ENCODE measurements around the gene MRPS16. TPM values are rescaled to one million over a fixed set of nuclear protein-coding genes. Genes with fewer than 3 reads are reported as not detected.
"Not testable (repeated sequence)": the region's sequence is repeated elsewhere in the genome, so short reads cannot be mapped to it uniquely, and the experiment has no call there.

The MRPS16 gene
- total and polyA plus RNA-seq, 2 donors (not counting 1 experiment from before 2014, with no cell fraction given) = 59.4 to 62.3 TPM

DNA sequence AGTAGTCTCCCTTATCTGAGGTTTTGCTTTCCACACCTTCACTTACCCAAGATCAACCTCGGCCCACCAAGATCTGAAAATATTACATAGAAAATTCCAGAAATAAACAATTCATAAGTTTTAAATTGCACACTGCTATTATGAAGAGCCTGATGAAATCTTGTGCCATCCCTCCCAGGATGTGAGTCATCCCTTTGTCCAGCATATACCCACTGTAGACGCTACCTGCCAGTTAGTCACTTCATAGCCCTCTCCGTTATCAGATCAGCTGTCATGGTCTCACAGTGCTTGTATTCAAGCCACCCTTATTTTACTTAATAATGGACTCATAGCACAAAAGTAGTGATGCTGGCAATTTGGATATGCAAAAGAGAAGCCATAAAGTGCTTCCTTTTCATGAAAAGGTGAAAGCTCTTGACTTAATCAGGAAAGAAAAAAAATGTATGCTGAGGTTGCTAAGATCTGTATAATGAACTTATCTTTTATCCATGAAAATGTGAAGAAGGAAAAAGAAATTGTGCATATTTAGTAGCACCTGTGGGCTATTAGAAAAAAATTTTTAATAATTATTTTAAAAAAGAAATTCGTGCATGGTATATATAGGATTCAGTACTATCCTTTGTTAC, 9.8 kb upstream of the MRPS16 start:
- Histone ChIP-seq H3K27me3 (ENCODE audit: control insufficient read depth, insufficient read depth, low read length) (no peaks in the 10 kb centered on the region), H3K79me2 (ENCODE audit: control insufficient read depth, insufficient read depth, low read length) (no peaks in the 10 kb centered on the region), H3K4me3 (replicated peaks in 1 of 4; ENCODE audit: control extremely low read depth in 1 of 4, insufficient read depth in 1 of 4, low read depth in 3 of 4, low read length in 4 of 4) (no peak overlapping the region), H3K9ac (ENCODE audit: insufficient read depth, low read length) (no peak overlapping the region), H3K4me2 (ENCODE audit: extremely low read depth, insufficient read depth, low read length) (no peak overlapping the region), H3K36me3 (ENCODE audit: control insufficient read depth, insufficient read depth, low read length) (no peaks in the 10 kb centered on the region), H3K4me1 (ENCODE audit: control insufficient read depth, extremely low read depth, insufficient read depth, low read length) (no peaks in the 10 kb centered on the region), H2AFZ (ENCODE audit: low read length) (no peak overlapping the region), H3K9me3 (ENCODE audit: control insufficient read depth, insufficient read depth, low read depth, low read length) (no peaks in the 10 kb centered on the region), H3K27ac (ENCODE audit: insufficient read depth, low read length) (no peak overlapping the region), H4K20me1 (ENCODE audit: control insufficient read depth, extremely low read depth, insufficient read depth, low read length) (no peaks in the 10 kb centered on the region)
- TF ChIP-seq, protein P1, sequence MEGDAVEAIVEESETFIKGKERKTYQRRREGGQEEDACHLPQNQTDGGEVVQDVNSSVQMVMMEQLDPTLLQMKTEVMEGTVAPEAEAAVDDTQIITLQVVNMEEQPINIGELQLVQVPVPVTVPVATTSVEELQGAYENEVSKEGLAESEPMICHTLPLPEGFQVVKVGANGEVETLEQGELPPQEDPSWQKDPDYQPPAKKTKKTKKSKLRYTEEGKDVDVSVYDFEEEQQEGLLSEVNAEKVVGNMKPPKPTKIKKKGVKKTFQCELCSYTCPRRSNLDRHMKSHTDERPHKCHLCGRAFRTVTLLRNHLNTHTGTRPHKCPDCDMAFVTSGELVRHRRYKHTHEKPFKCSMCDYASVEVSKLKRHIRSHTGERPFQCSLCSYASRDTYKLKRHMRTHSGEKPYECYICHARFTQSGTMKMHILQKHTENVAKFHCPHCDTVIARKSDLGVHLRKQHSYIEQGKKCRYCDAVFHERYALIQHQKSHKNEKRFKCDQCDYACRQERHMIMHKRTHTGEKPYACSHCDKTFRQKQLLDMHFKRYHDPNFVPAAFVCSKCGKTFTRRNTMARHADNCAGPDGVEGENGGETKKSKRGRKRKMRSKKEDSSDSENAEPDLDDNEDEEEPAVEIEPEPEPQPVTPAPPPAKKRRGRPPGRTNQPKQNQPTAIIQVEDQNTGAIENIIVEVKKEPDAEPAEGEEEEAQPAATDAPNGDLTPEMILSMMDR (conservative IDR thresholded peaks at IDR 0.05 in 1 of 2, IDR thresholded peaks at IDR 0.05 in 1 of 2; ENCODE audit: low read depth in 1 of 2, low read length in 2 of 2) = no peak
- no peak for TF ChIP-seq EZH2 (IDR thresholded peaks at IDR 0.05; ENCODE audit: low read length, missing control alignments)
- peak; percentile 86 to 91 for DNase-seq (ENCODE audit: low read depth in 2 of 2)

DNA sequence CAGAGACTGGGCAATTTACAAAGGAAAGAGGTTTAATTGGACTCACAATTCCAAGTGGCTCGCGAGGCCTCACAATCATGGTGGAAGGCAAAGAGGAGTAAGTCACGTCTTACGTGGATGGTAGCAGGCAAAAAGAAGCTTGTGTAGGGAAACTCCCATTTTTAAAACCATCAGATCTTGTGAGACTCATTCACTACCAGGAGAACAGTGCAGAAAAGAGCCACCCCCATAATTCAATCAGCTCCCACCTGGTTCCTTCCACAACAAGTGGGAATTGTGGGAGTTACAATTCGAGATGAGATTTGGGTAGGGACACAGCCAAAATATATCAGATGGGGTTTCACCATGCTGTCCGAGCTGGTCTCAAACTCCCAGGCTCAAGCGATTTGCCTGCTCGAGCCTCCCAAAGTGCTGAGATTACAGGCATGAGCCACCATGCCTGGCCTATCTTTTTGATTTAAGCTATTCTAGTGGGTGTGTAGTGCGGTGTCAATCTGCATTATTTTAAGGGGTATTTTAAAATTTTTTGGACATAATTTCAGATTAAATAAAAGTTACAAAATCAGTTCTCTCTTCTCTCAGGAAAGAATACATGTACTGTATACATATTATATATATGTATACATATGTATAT, 9.0 kb upstream of the MRPS16 start:
- DNase-seq (ENCODE audit: low read depth in 2 of 2) = no peak
- Histone ChIP-seq H3K27ac (ENCODE audit: insufficient read depth, low read length) (no peak overlapping the region), H3K27me3 (ENCODE audit: control insufficient read depth, insufficient read depth, low read length) (no peaks in the 10 kb centered on the region), H4K20me1 (ENCODE audit: control insufficient read depth, extremely low read depth, insufficient read depth, low read length) (no peaks in the 10 kb centered on the region), H3K4me2 (ENCODE audit: extremely low read depth, insufficient read depth, low read length) (no peak overlapping the region), H3K9me3 (ENCODE audit: control insufficient read depth, insufficient read depth, low read depth, low read length) (no peaks in the 10 kb centered on the region), H3K4me1 (ENCODE audit: control insufficient read depth, extremely low read depth, insufficient read depth, low read length) (no peaks in the 10 kb centered on the region), H3K4me3 (replicated peaks in 1 of 4; ENCODE audit: control extremely low read depth in 1 of 4, insufficient read depth in 1 of 4, low read depth in 3 of 4, low read length in 4 of 4) (no peak overlapping the region), H3K79me2 (ENCODE audit: control insufficient read depth, insufficient read depth, low read length) (no peaks in the 10 kb centered on the region), H3K36me3 (ENCODE audit: control insufficient read depth, insufficient read depth, low read length) (no peaks in the 10 kb centered on the region), H2AFZ (ENCODE audit: low read length) (no peak overlapping the region), H3K9ac (ENCODE audit: insufficient read depth, low read length) (no peak overlapping the region)
- no peak for TF ChIP-seq EZH2 (IDR thresholded peaks at IDR 0.05; ENCODE audit: low read length, missing control alignments)
- TF ChIP-seq, protein P1 (conservative IDR thresholded peaks at IDR 0.05 in 1 of 2, IDR thresholded peaks at IDR 0.05 in 1 of 2; ENCODE audit: low read depth in 1 of 2, low read length in 2 of 2) = no peak

DNA sequence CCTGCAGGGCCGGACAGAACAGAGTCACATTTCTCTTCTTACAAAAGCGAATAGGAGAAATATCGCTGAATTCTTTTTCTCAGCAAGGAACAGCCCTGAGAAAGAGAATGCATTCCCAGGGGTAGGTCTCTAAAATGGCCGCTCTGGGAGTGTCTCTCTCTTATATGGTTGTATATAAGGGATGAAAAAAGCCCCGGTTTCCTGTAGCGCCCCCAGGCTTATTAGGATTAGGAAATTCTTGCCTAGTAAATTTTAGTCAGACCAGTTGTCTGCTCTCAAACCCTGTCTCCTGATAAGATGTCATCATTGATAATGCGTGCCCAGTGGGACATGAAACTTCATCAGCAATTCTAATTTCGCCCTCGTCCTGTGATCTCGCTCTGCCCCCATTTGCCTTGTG, 6.2 kb upstream of the MRPS16 start:
- H3K9ac ChIP-seq (ENCODE audit: insufficient read depth, low read length); DNase-seq (ENCODE audit: low read depth in 2 of 2); H4K20me1 ChIP-seq (ENCODE audit: control insufficient read depth, extremely low read depth, insufficient read depth, low read length); H3K4me2 ChIP-seq (ENCODE audit: extremely low read depth, insufficient read depth, low read length); H3K27ac ChIP-seq (ENCODE audit: insufficient read depth, low read length); H3K4me1 ChIP-seq (ENCODE audit: control insufficient read depth, extremely low read depth, insufficient read depth, low read length); H3K9me3 ChIP-seq (ENCODE audit: control insufficient read depth, insufficient read depth, low read depth, low read length); H3K4me3 ChIP-seq (replicated peaks in 1 of 4; ENCODE audit: control extremely low read depth in 1 of 4, insufficient read depth in 1 of 4, low read depth in 3 of 4, low read length in 4 of 4); H3K79me2 ChIP-seq (ENCODE audit: control insufficient read depth, insufficient read depth, low read length); H3K36me3 ChIP-seq (ENCODE audit: control insufficient read depth, insufficient read depth, low read length); H3K27me3 ChIP-seq (ENCODE audit: control insufficient read depth, insufficient read depth, low read length); H2AFZ ChIP-seq (ENCODE audit: low read length): not testable (repeated sequence)

Data from fibroblast of lung (primary cell).